Effector memory CD4-positive, alpha-beta T cell (primary cell): ENCODE data around the gene POLRMT.

Experiments
- DNase-seq, 3 donors: peaks; one replicate each; pipeline ENCODE4 v3.0.0-alpha.2; 2020
- H3K27ac ChIP-seq: 2 replicates; pipeline ENCODE4 v1.7.0; 2013; ENCODE audit warnings: mild to moderate bottlenecking, low read length, moderate library complexity; ENCODE audit not compliant: insufficient read depth, poor library complexity, severe bottlenecking
- H3K27me3 ChIP-seq: replicated peaks from 2 replicates; pipeline ENCODE4 v1.7.0; 2013; ENCODE audit warnings: mild to moderate bottlenecking, low read length; ENCODE audit not compliant: insufficient read depth, control insufficient read depth, poor library complexity, severe bottlenecking
- H3K36me3 ChIP-seq: 2 replicates; pipeline ENCODE4 v1.7.0; 2013; ENCODE audit warnings: mild to moderate bottlenecking, low read length, moderate library complexity; ENCODE audit not compliant: control insufficient read depth, insufficient read depth
- H3K4me1 ChIP-seq: 2 replicates; pipeline ENCODE4 v1.7.0; 2013; ENCODE audit warnings: low read length, mild to moderate bottlenecking; ENCODE audit not compliant: control insufficient read depth, insufficient read depth, poor library complexity, severe bottlenecking
- H3K4me3 ChIP-seq: 2 replicates; pipeline ENCODE4 v1.7.0; 2013; ENCODE audit warnings: low read length, low read depth, mild to moderate bottlenecking; ENCODE audit not compliant: insufficient read depth, poor library complexity, severe bottlenecking
- H3K9me3 ChIP-seq: 2 replicates; pipeline ENCODE4 v1.7.0; 2013; ENCODE audit warnings: mild to moderate bottlenecking, low read length, moderate library complexity; ENCODE audit not compliant: control insufficient read depth

POLRMT gene

GRCh38 chr19:645912-646778 is 12.8 kb upstream of the POLRMT start:
- Histone ChIP-seq H3K9me3 (no peaks in the 10 kb centered on the region), H3K27ac (no peak overlapping the region), H3K36me3 (peaks cover 48% of the 10 kb centered on the region), H3K4me1 (no peaks in the 10 kb centered on the region), H3K27me3 (no peaks in the 10 kb centered on the region), H3K4me3 (no peak overlapping the region)
- no peak for DNase-seq

GRCh38 chr19:644789-645188 is 11.5 kb upstream of the POLRMT start:
- DNase-seq: no peak
- no peaks in the 10 kb centered on the region for H3K4me1 ChIP-seq
- H3K4me3 ChIP-seq: no peak overlapping the region
- no peak overlapping the region for H3K27ac ChIP-seq
- no peaks in the 10 kb centered on the region for H3K27me3 ChIP-seq
- H3K9me3 ChIP-seq: no peaks in the 10 kb centered on the region
- H3K36me3 ChIP-seq: peaks cover 37% of the 10 kb centered on the region

- Histone ChIP-seq H3K9me3 (no peaks in the 10 kb centered on the region), H3K27ac (no peak overlapping the region)
Observed at GRCh38 chr19:644363-644762, 11.0 kb upstream of the POLRMT start.

GRCh38 chr19:643736-644135 is 10.4 kb upstream of the POLRMT start:
- Histone ChIP-seq H3K27me3 (no peaks in the 10 kb centered on the region), H3K9me3 (no peaks in the 10 kb centered on the region), H3K4me1 (peaks cover 7% of the 10 kb centered on the region), H3K36me3 (peaks cover 27% of the 10 kb centered on the region), H3K4me3 (no peak overlapping the region), H3K27ac (no peak overlapping the region)
- DNase-seq: no peak

More at GRCh38 chr19:644363-644762, 11.0 kb upstream of the POLRMT start:
- no peak overlapping the region for H3K4me3 ChIP-seq
- H3K36me3 ChIP-seq: peaks cover 33% of the 10 kb centered on the region
- no peak for DNase-seq
- peaks cover under 1% of the 10 kb centered on the region for H3K4me1 ChIP-seq
- H3K27me3 ChIP-seq: no peaks in the 10 kb centered on the region

- Histone ChIP-seq H3K4me1 (peaks cover 13% of the 10 kb centered on the region), H3K9me3 (no peaks in the 10 kb centered on the region), H3K27ac (no peak overlapping the region), H3K36me3 (peaks cover 21% of the 10 kb centered on the region), H3K27me3 (no peaks in the 10 kb centered on the region), H3K4me3 (no peak overlapping the region)
- no peak for DNase-seq
Observed at GRCh38 chr19:642767-643727, 9.7 kb upstream of the POLRMT start.

- no peaks in the 10 kb centered on the region for H3K9me3 ChIP-seq
- H3K27ac ChIP-seq: no peak overlapping the region
- no peak overlapping the region for H3K4me3 ChIP-seq
- DNase-seq: no peak
- H3K27me3 ChIP-seq: no peaks in the 10 kb centered on the region
- H3K36me3 ChIP-seq: peaks cover 8% of the 10 kb centered on the region
- peaks cover 13% of the 10 kb centered on the region for H3K4me1 ChIP-seq
Observed at GRCh38 chr19:641702-642101, 8.4 kb upstream of the POLRMT start.

GRCh38 chr19:640606-641189 is 7.4 kb upstream of the POLRMT start:
- Histone ChIP-seq H3K4me3 (no peak overlapping the region), H3K27ac (no peak overlapping the region), H3K27me3 (no peaks in the 10 kb centered on the region), H3K9me3 (no peaks in the 10 kb centered on the region), H3K4me1 (peaks cover 13% of the 10 kb centered on the region), H3K36me3 (peaks cover 3% of the 10 kb centered on the region)
- DNase-seq: no peak

- peak overlapping the region; percentile 29 for H3K4me3 ChIP-seq
- no peak overlapping the region for H3K27ac ChIP-seq
- no peak for DNase-seq
Observed at GRCh38 chr19:640161-640558, 6.8 kb upstream of the POLRMT start.

GRCh38 chr19:639253-640160 is 6.2 kb upstream of the POLRMT start, which contains the start of gene FGF22:
Gene FGF22 (plus strand): TSS chr19:639879. CDS start chr19:639926, 47 bp downstream.
- peak; percentile 95 to 97 (median 96) for DNase-seq
- H3K9me3 ChIP-seq: no peaks in the 10 kb centered on the region
- H3K36me3 ChIP-seq: no peaks in the 10 kb centered on the region
- peak within 1 kb of the TSS; percentile 52 for H3K4me3 ChIP-seq
- peak within 1 kb of the TSS; percentile 46 for H3K27ac ChIP-seq
- H3K4me1 ChIP-seq: peaks cover 13% of the 10 kb centered on the region
- no peaks in the 10 kb centered on the region for H3K27me3 ChIP-seq

More at GRCh38 chr19:640161-640558, 6.8 kb upstream of the POLRMT start:
- H3K4me1 ChIP-seq: peaks cover 13% of the 10 kb centered on the region
- H3K9me3 ChIP-seq: no peaks in the 10 kb centered on the region
- H3K27me3 ChIP-seq: no peaks in the 10 kb centered on the region
- H3K36me3 ChIP-seq: no peaks in the 10 kb centered on the region
